Limb (tissue), 2 donors: ENCODE data around the gene RPH3AL.

Source experiments
- DNase-seq, 2 donors: peaks; one replicate each; pipeline ENCODE4 v3.0.0-alpha.2; 2016; ENCODE audit errors: extremely low spot score in 2 of 2

The RPH3AL gene

DNA sequence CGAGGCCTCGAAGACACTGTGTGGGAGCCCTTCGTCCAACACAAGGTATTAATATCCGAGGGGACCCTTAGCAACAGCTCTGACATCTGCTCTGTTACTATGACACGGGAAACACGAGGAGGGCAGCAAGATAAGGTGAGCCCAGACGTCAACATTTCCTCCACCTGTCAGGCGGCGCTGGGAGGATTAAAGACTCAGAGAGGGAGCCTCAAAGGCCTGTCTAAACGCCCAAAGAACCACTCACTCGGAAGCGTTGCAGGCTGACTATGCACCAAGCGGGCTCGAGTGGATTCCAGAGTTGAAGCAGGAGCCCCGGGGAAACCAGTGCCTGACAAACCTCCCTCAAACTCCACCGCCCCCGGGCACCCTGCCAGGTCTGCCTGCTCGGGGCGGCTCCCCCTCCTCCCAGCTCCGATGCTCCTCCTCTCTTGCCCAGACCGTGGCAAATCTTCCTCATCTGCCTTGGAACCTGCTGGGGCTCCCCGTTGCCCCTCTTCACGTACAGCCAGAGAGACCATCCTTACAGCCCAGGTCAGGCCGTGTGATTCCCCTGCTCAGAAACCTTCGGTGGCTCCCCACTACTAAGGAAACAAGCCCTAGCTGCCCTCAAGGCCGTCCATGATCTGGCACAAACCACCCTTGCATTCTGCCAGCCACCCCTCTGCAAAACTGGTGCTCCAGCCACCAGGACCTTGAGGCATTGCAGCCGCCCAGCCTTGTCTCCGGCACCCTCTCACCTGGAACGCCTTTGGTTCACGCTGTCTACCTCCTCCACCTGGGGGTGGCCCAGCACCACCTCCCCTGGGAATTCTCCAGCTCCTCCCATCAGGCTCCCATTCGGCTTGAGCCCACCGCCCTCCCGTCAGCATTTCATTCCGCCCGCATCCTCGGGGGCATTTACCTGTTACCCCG is 16.2 kb downstream of the RPH3AL start:
- peak; percentile 44 to 80 for DNase-seq

DNA sequence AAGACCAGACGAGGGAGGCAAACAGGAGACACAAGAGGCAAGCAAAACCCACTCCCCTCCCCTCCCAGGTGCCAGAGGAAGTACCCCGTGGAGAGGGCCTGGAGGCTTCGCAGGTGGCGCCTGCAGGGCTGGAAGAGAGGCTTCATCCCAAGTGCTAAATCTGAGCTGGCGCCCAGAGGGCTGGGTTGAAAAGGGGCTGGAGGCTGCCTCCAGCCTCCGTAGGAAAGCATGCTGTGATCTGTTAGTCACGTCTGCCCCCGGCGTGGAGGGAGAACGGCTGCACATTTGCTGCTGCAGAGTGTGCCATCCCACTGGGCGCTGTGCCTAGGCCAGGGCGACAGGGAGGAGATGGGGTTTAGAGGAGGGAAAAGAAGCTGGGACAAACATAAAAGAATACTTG is 16.9 kb downstream of the RPH3AL start:
- DNase-seq = no peak

DNA sequence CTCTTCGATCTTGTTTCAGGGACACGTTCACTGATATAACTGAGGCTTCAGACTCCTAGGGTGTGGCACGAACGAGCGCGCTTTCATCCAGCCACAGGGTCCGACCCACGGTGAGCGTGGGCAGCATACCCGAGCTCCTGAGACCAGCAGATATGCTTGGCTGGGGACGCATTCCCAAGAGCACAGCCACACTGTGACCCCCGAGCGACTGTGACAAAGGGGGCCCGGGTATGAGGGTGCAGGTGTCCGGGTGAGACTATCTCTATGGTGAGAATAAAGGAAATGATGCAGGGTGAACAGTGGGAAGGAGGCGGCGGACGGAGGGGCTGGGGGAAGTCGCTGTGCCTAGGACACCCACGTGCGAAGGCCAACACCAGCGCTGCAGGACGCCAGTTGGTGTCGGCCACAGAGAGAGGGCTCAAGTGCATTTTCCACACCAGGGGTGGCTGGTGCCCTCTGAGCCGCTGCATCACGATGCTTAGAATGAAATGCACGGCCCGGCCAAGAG is 17.6 kb downstream of the RPH3AL start:
- no peak for DNase-seq

DNA sequence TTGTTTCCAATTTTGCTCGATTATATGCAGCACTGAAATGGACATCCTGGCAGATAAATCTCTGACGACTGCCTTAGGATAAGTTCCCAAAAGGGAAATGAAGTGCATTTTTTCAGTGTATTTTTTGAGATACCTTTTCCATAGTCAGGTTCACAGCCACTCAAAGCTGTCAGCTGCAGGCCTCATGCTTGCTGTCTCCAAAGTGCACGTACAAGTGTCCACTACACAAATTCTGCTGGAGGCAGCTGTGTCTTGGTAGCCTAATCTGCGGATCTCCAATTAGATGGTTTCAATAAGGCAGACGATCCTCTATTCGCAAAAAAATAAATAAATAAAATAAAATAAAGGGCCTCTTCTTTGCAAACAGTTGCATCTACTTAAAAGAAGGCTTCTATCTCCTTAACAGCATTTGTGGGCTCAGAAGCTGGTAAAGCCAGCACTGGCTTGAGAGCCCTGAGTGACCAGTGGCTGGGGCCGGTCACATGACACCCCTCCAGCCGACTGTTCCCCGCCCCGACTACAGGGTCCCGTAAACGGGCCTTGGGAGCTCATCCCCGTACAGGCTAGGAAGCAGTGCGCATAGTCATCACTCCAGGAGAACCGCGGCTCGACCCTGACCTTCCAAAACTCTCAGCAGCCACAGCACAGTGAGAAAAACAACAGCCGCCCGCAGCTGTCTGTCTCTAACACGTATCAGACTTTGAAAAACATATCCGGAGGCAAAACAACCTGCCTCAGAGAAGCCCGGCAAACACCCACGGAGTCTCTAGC is 18.8 kb downstream of the RPH3AL start:
- DNase-seq = peak; percentile 37 to 49

DNA sequence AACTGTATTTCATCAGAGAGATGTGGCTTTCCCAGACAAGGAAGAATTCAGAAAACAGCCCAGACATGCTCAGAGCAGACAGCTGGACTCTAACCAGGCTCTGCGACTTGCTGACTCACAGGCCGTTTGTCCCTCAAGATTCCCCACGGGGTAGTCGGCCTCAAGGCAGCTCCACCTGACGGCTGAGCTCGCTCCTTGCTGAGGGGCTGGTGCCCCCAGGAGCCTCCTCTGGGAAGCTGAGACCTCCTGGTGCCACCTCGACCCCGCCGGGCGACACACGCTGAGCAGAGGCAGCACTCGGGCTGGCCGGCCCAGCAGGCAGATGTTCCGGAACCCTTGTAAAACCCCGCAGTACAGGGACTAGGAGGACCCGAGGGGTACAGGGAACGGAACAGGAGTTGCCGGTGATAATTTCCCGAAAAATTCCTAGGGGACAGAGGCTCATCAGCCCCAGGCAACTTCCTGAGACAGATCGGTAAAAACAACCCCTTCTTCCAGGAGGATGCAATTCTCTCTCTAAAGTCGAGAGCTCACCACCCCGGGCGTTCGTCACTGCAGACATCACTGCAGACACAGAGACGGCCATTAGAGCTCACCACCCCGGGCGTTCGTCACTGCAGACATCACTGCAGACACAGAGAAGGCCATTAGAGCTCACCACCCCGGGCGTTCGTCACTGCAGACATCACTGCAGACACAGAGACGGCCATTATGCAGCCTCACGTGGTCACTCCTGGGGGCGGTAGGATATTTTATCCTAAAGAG is 19.9 kb downstream of the RPH3AL start:
- peak in 1 of 2 donors; percentile 38 for DNase-seq

DNA sequence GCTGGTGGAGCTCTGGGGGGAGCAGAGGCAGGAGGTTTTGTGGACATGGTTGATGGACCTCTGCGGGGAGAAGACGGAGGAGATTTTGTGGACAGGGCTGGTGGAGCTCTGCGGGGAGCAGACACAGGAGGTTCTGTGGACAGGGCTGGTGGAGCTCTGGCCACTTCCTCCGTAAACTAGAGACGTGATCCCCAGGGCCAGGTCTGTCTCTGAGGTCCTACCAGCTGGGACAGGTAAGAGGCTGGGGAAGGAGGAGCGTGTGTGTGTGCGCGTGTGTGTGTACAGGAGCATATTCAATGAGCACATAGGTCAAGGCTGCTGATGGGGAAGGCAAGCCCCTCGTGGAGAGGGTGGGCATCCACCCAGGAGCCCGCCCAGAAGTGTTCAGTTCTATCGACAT is 20.6 kb downstream of the RPH3AL start:
- peak in 1 of 2 donors; percentile 23 for DNase-seq

DNA sequence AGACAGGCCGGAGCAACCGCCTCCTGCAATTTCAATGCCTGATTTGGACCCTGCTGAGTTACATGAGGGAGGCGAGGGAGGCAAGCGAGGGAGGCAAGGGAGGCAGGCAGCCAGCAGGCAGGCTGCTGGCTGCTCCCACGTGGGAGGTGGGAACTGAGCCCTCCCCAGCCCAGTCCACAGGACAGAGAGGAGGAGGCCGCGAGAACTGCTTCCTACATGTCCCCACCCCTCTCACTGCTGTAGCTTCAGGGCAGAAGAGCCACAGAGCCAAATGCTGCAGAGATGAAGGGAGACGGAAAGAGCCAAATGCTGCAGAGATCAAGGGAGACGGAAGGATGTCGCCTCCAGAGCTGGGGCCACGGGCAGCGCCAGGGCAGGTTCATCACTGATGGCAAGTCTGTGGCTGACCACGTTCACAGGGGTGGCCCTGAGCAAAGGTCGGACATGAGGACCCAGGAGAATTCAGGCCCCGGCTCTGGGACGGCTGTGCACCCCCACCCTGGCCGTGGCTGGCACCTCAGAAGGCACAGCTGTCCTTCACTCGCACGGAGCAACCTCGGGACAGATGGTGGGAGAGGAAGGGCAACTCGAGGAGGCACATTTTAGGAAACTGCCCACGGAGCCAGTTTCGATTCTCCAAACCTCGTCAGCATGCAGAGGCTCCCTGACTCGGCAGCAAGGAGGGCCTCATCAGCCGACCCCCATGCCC is 21.5 kb downstream of the RPH3AL start:
- peak in 1 of 2 donors; percentile 34 for DNase-seq

DNA sequence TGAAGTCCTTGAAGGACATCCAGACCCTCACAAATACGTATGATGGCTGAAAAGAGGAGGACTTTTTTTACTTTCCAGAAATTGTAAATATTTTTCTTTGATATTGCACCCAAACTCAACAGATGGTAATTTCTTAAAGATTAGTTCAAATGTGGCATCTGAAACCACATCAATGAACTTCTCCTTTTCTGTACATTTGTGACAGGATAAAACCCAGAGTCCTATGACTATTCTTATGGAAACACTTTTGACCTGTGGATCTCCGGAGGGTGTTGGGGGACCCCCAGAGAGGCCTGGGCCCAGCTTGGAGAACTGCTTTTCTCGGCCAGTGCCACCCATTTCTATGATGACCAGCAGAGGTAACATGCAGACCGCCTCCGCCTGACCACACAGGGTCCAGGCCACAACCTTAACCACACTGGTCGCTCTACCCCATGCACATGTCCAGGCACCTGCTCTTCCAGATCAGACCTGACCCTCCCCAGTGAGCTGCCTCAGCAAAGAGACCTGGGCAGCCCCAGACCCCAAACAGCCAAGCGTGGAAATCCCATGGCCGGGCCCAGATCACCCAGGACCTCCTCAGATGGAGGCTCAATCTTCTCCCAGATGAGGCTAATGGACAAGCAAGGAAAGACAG is 22.7 kb downstream of the RPH3AL start:
- DNase-seq = no peak

DNA sequence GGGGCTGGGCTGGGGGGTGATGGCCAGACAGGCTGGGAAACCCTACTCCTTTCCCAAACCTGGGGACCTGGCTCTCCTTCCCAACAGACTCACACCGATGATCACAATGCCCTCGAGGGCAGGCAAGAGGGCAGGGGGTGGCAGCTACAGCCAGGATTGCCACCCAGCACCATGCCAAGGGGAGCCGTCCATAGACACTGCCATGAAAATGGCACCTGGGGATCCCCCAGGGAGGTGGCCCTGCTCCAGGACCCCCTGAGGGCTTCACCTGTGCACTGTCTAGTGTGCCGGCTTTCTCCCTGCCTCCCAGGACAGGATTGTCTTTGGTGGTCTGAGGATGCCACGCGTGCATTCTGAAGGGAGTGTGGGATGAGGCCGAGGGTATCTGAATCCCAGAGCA is 24.6 kb downstream of the RPH3AL start:
- peak in 1 of 2 donors; percentile 23 for DNase-seq

DNA sequence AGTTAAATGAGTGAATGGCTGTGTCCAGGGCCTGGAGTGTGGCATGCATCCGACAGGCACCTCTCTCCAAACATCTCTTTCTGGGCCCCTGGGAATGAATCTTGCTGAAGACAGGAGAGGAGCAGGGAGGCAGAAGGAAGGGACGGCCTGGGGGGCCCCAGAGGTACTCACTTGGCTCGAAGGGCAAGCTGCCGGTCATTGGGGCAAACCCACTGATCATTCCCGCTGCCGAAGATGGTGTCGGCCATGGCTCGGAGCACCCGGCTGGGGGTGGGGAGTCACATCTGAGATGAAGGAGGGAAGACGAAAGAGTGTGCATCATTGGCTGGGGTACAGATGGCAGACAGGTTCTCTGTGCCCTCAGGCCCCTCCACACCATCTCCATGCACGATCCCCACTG is 25.3 kb downstream of the RPH3AL start:
- DNase-seq = no peak

DNA sequence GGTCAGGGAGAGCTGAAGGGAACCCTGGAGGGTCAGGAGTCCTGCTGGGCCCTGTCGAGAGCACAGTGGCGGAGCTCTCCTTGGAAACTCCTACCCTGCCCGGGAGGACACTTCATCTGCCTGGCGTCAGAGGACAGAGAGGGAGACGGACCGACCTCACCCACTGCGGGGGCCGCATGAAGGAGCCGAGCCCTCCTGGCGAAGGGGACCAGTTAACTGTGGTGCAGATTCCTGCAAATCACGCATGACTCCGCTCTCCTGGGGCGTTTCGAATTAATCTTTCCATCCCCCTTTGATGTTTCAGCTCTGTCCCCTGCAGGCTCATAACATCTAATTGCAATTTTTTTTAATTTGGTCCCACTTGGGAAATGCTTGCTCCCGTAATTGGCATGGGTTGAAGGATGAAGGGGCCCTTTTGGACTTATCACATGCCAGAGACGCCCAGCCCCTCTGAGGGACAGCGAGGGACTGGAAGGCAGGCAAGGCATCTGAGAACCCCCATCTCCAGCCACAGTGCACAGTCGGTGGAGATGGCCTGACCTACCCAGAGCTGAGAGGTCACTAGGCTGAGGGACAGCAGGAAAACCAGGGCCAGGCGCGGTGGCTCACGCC is 26.5 kb downstream of the RPH3AL start:
- DNase-seq = peak in 1 of 2 donors; percentile 23

DNA sequence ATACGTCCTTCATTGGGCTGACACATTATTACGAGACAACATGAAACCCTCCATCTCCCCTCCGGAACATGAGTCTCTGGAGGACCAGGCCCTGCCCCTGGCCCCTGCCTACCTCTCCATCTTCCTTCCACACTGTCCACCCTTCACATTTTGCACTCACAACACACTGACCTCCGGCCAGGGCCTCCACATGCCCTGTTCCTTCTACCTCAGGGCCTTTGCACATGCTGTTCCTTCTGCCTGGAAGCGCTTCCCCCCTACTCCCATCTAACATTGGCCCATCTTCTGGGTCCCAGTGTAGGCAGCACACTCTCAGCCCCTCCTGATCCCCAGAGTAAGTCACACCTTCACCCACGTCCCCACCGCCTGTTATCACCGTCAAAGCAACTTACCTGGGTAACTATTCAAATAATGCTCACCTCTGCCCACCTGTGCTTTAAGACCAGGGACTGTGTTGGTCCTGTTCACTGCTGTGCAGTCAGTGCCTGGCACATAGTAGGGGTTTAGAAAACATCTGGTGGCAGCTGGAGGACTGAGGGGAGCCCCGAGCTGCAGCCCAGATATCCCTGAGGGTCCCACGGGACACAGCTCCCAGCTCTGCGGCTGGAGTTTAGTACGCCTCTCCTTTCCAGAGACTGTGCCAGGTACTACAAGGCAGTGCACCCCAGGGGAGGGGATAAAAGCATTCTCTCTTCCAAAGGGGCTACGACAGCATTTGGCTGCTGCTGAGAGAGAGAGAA is 27.2 kb downstream of the RPH3AL start:
- DNase-seq = peak in 1 of 2 donors; percentile 15

DNA sequence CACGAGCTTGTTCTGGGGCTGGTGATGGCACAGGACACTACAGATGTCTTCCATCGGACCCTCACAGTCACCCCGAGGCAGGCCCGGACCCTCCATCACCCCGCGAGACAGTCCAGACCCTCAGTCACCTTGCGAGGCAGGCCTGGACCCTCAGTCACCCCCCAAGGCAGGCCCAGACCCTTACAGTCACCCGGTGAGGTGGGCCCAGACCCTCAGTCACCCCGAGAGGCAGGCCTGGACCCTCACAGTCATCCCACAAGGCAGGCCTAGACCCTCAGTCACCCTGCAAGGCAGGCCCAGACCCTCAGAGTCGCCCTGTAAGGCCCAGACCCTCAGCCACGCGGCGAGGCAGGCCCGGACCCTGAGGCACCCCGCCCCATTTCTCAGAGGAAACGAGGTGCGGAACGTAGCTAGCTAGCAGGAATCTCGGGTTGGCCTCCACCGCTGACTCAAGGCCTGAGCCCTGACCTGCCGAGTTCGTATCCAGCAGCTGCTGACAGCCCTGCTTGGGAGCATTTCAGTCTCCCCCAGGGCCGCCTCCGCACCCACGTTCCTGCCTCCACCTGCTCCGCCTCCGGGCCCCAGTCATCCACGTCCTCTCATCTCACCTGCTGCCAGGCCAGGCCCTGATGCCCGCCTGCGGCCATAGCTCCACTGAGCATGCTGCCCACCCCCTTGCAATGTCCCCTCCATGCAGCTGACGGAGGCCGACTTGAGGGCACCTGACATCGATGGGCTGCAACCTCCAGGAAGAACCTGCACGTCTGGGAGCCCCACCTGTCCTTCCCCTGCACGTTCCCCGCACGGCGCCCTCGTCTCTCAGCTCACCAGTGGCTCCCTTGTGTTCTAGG is 28.7 kb downstream of the RPH3AL start:
- peak in 1 of 2 donors; percentile 21 for DNase-seq

DNA sequence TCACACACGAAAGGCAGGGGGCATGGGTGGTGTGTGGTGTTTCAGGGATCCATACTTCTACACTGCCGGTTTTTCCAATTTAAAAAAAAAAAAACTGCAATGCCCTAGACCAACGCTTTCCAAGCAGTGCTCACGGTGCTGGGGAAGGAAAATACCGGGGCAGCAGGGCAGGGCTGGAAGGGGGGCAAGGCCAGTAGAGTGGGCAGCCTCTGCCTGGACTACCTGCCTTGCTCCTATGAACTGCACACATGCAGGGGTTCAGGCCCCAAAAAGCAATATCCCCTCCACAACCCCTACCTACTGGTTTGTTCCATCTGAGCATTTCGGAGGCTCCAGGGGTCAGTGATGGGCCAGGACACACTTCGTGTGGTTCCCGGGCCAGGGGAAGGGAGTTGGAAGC is 29.4 kb downstream of the RPH3AL start:
- DNase-seq = no peak

DNA sequence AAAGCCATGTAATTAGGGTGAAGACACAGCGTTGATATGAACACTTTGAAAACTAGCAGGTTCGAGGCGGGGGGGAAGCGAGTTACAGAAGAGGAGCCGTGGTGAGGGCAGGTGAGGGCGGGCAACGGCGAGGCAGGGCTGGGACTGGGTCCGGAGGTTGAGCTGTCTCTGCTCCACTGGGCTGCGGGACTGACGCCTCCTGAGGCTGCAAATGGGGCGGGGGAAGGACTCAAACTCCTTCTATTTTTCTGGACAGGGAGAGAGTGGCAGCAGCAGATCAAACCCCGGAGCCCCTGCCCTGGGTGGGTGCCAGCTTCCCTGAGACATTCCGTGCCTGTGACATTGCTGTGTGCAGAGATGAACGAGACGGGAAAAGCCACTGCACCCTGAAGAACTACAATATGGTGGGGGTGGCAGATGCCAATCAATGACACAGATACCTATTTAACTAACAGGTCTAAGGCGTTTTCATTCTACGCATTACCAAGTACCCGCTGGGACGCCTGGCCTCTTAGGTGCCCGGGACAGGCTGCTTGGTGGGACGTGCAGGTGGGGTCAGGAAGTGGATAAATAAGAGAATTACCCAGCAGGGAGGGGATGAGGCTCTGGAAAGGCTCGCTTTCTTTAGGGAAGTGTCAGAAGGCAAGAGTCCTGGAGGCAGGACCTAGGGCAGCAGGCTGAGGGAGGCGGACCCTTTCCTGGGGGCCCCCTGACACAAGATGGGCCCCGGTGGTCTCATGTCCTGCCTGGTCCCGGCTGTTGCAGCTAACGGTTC is 30.4 kb downstream of the RPH3AL start:
- DNase-seq = peak in 1 of 2 donors; percentile 14

DNA sequence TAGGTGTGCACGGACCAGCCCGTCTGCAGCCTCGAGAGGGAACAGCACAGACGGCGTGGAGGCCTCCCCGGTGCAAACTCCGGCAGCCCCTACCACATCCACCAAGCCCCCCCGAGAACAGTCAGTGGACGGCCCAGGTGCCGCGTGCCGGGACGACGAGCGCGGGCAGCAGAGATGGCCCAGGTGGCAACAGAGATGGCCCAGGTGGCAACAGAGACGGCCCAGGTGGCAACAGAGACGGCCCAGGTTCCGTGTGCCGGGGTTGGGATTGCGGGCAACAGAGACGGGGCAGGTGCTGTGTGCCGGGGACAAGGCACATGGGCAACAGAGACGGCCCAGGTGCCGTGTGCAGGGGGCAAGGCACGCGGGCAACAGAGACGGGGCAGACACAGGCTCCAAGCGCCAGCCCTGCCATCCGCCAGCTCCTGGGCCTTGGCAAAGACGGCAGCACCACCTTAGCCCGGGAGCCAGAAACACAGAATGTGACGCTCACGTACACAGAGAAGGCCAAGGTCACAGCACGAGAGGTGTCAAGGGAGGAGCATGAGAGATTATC is 31.1 kb downstream of the RPH3AL start:
- no peak for DNase-seq

DNA sequence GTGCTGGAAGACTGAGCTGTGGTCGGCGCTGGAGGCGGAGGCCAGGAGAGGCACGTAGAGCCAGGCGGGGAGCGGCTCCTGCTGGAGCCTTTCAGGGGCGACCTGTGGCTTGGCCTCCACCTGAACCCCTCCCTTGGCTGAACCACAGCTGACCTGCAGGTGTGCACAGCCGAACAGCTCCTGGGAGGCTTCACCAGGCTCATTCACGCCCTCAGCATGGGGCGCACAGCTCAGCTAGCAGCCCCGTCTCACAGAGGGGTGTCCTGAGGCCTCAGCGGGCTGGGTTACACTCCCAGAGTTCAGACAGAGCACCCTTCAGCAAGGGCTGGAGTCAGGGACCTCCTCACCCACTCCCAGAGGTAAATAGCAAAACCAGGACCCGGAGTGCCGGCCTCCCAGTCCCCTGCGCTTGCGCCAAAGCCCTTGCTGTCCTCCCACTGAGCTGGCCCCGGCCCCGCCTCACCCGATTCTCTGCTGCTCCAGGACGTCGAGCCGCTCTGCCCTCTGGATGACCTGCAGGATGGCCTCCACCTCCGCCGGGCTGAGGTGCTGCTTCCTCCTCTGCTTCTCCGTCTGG is 31.7 kb downstream of the RPH3AL start:
- DNase-seq = no peak
